ENCODE measurements around the gene XPC. TPM values are rescaled to one million over a fixed set of nuclear protein-coding genes. Genes with fewer than 3 reads are reported as not detected.

XPC gene
- total RNA-seq, 1 donor from 2014 or later: 40.1 TPM

DNA sequence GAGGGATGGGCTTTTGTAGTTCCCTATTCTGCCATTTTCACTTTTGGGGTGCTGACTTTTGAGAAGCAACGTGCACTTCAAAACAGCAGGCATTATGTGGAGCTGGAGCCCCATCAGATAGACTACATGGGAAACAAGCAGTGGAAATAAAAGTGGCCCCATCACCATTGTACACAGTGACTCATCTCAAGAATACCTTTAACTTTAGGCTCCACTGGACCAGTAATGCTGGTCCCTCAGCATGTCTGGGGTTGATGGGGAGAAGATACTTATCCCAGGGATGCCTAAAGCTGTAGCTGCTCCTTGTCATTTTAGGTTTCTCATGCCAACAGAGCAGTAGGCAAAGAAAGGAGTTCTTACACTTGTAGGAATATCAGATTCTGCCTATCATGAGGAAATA lies 45.2 kb upstream of the XPC start:
- no peak overlapping the region for H3K4me3 Mint-ChIP-seq (ENCODE audit: low read depth)
- H3K27me3 Mint-ChIP-seq: no peaks in the 10 kb centered on the region
- no peak overlapping the region for H3K27ac Mint-ChIP-seq
- DNase-seq (ENCODE audit: low spot score, unreplicated experiment): no peak
- no peaks in the 10 kb centered on the region for H3K36me3 Mint-ChIP-seq (ENCODE audit: insufficient read depth)
- peaks cover 25% of the 10 kb centered on the region for H3K9me3 Mint-ChIP-seq (ENCODE audit: low read depth)
- H3K4me1 Mint-ChIP-seq (ENCODE audit: low read depth): peaks cover 32% of the 10 kb centered on the region
- TF ChIP-seq, protein P1, sequence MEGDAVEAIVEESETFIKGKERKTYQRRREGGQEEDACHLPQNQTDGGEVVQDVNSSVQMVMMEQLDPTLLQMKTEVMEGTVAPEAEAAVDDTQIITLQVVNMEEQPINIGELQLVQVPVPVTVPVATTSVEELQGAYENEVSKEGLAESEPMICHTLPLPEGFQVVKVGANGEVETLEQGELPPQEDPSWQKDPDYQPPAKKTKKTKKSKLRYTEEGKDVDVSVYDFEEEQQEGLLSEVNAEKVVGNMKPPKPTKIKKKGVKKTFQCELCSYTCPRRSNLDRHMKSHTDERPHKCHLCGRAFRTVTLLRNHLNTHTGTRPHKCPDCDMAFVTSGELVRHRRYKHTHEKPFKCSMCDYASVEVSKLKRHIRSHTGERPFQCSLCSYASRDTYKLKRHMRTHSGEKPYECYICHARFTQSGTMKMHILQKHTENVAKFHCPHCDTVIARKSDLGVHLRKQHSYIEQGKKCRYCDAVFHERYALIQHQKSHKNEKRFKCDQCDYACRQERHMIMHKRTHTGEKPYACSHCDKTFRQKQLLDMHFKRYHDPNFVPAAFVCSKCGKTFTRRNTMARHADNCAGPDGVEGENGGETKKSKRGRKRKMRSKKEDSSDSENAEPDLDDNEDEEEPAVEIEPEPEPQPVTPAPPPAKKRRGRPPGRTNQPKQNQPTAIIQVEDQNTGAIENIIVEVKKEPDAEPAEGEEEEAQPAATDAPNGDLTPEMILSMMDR (IDR thresholded peaks at IDR 0.05; ENCODE audit: unreplicated experiment): no peak

DNA sequence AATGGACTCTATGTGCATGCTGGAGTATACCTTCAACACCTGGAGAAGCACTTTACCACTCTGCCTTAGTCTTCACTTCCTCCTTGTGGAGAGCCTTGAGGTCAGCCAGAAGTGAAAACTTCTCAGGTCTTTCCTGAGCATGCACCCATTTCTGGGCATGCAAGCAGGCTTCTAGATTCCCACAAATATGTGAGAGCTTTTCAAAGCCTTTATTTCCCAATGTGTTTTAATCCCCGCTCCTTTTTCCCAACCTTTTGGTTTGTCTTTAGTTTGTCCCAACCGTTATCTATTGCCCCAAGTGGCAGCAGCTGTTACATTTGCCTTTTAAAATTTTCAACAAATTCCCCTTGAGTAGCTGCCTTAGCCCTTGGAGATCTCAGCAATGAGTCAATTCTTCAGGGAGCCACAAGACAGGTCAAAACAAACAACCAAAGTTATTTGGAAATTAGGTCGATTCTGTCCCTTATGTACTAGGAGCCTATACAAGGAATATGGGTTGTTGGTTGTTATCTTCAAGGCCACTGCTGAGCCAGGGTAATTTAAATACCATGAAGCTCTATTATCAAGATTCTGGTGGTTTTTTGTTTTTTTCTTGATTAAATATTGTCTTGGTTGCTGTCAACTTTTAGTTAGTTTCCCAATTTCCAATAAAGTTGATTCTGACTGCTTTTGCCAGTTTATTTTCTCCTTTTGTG lies 44.6 kb upstream of the XPC start:
- no peaks in the 10 kb centered on the region for H3K27me3 Mint-ChIP-seq
- H3K9me3 Mint-ChIP-seq (ENCODE audit: low read depth): peaks cover 25% of the 10 kb centered on the region
- H3K4me1 Mint-ChIP-seq (ENCODE audit: low read depth): peaks cover 29% of the 10 kb centered on the region
- H3K27ac Mint-ChIP-seq: peak overlapping the region; percentile 63
- DNase-seq (ENCODE audit: low spot score, unreplicated experiment): no peak
- no peaks in the 10 kb centered on the region for H3K36me3 Mint-ChIP-seq (ENCODE audit: insufficient read depth)
- TF ChIP-seq, protein P1 (IDR thresholded peaks at IDR 0.05; ENCODE audit: unreplicated experiment): no peak
- H3K4me3 Mint-ChIP-seq (ENCODE audit: low read depth): no peak overlapping the region

DNA sequence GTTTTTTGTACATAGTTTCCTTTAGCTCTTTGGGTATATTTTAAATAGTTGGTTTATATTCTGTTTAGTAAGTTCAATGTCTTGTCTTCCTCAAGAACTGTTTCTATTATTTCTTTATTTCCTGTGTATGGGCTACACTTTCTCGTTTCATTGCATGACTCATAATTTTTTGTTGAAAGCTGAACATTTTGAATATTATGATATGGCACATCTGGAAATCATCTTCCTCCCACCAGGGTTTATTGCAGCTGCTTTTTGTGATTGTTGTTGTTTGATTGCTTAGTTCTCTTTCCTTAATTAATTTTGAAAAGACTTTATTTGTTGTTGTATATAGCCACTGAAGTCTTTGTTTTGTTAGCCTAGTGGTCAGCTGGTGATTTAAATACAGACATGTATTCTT lies 44.1 kb upstream of the XPC start:
- DNase-seq (ENCODE audit: low spot score, unreplicated experiment): no peak
- H3K4me3 Mint-ChIP-seq (ENCODE audit: low read depth): no peak overlapping the region
- H3K27ac Mint-ChIP-seq: no peak overlapping the region
- H3K36me3 Mint-ChIP-seq (ENCODE audit: insufficient read depth): no peaks in the 10 kb centered on the region
- peaks cover 25% of the 10 kb centered on the region for H3K9me3 Mint-ChIP-seq (ENCODE audit: low read depth)
- H3K4me1 Mint-ChIP-seq (ENCODE audit: low read depth): peaks cover 23% of the 10 kb centered on the region
- TF ChIP-seq, protein P1 (IDR thresholded peaks at IDR 0.05; ENCODE audit: unreplicated experiment): no peak
- no peaks in the 10 kb centered on the region for H3K27me3 Mint-ChIP-seq

DNA sequence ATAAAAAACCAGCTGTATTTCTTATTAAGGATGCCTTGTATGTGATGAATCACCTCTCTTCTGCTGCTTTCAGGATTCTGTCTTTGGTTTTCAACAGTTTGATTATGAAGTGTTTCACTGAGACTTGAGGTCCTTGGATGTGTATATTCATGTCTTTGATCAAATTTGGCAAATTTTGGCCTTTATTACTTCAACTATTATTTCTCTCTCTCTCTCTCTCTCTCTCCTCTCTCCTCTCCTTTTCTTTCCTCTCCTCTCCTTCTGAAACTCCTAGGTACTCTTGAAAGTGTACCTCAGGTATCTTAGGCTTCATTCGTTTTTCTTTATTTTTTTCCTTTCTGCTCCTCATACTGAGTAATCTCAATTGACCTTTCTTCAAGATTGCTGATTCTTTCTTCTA lies 43.5 kb upstream of the XPC start:
- TF ChIP-seq, protein P1 (IDR thresholded peaks at IDR 0.05; ENCODE audit: unreplicated experiment): no peak
- Mint-ChIP-seq H3K27me3 (no peaks in the 10 kb centered on the region), H3K36me3 (ENCODE audit: insufficient read depth) (no peaks in the 10 kb centered on the region), H3K9me3 (ENCODE audit: low read depth) (peaks cover 25% of the 10 kb centered on the region), H3K27ac (no peak overlapping the region), H3K4me1 (ENCODE audit: low read depth) (peaks cover 21% of the 10 kb centered on the region), H3K4me3 (ENCODE audit: low read depth) (no peak overlapping the region)
- no peak for DNase-seq (ENCODE audit: low spot score, unreplicated experiment)

DNA sequence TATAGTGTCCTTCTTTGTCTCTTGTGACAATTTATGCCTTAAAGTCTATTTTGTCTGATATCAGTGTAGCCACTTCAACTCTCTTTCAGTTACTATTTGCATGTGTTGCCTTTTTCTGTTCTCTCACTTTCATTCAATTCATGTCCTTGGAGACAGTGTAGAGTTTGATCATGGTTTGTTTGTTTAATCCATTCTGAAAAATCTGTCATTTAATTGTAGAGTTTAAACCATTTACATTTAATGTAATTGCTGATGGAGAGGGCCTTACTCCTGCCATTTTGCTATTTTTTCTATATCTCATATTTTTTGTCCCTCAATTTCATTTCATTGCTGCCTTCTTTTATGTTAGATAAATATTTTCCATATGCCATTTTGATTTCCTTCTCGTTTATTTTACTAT lies 42.5 kb upstream of the XPC start:
- no peak for DNase-seq (ENCODE audit: low spot score, unreplicated experiment)
- Mint-ChIP-seq H3K36me3 (ENCODE audit: insufficient read depth) (no peaks in the 10 kb centered on the region), H3K27me3 (no peaks in the 10 kb centered on the region), H3K27ac (no peak overlapping the region), H3K4me1 (ENCODE audit: low read depth) (peaks cover 13% of the 10 kb centered on the region), H3K4me3 (ENCODE audit: low read depth) (no peak overlapping the region), H3K9me3 (ENCODE audit: low read depth) (peaks cover 25% of the 10 kb centered on the region)
- TF ChIP-seq, protein P1 (IDR thresholded peaks at IDR 0.05; ENCODE audit: unreplicated experiment): no peak

Data from progenitor cell of endocrine pancreas (in vitro differentiated cells).